Stimulated activated CD8-positive, alpha-beta memory T cell treated with anti-CD3 and anti-CD28 coated beads, Interleukin-7, amount 100 ng/mL, for 4 hours (primary cell): ENCODE measurements around the gene SOCS7.

Source experiments
- DNase-seq, 2 donors: peaks; one replicate each; pipeline ENCODE4 v3.0.0-alpha.2; 2020; ENCODE audit warnings: low read depth in 2 of 2

Gene SOCS7

GRCh38 chr17:38351412-38352222 lies at the start of gene SOCS7:
Gene SOCS7 (plus strand): TSS chr17:38351844. CDS start chr17:38352053, 209 bp downstream.
- DNase-seq = peak; percentile 81 to 90

- DNase-seq = no peak
Observed at GRCh38 chr17:38315497-38315896, 36.1 kb upstream of the SOCS7 start.

- no peak for DNase-seq
Observed at GRCh38 chr17:38317081-38317480, 34.6 kb upstream of the SOCS7 start.

GRCh38 chr17:38320482-38320881 lies 31.2 kb upstream of the SOCS7 start:
- DNase-seq = no peak

- DNase-seq = peak; percentile 50 to 55
Observed at GRCh38 chr17:38322156-38322779, 29.4 kb upstream of the SOCS7 start.

GRCh38 chr17:38322897-38323296 lies 28.7 kb upstream of the SOCS7 start:
- DNase-seq = no peak

- no peak for DNase-seq
Observed at GRCh38 chr17:38324141-38324697, 27.4 kb upstream of the SOCS7 start.

GRCh38 chr17:38324772-38325171 lies 26.9 kb upstream of the SOCS7 start:
- DNase-seq = no peak

GRCh38 chr17:38325221-38325851 lies 26.3 kb upstream of the SOCS7 start:
- no peak for DNase-seq

GRCh38 chr17:38326996-38327792 lies 24.4 kb upstream of the SOCS7 start:
- DNase-seq = no peak

GRCh38 chr17:38327936-38328335 lies 23.7 kb upstream of the SOCS7 start:
- DNase-seq = no peak

- DNase-seq = no peak
Observed at GRCh38 chr17:38328620-38329019, 23.0 kb upstream of the SOCS7 start.

- no peak for DNase-seq
Observed at GRCh38 chr17:38329284-38329683, 22.4 kb upstream of the SOCS7 start.

- no peak for DNase-seq
Observed at GRCh38 chr17:38329808-38330730, 21.6 kb upstream of the SOCS7 start.

- DNase-seq = no peak
Observed at GRCh38 chr17:38330941-38331411, 20.7 kb upstream of the SOCS7 start.

- DNase-seq = no peak
Observed at GRCh38 chr17:38332735-38333134, 18.9 kb upstream of the SOCS7 start.

- no peak for DNase-seq
Observed at GRCh38 chr17:38333635-38334295, 17.9 kb upstream of the SOCS7 start.

- DNase-seq = no peak
Observed at GRCh38 chr17:38334480-38335364, 16.9 kb upstream of the SOCS7 start.

- no peak for DNase-seq
Observed at GRCh38 chr17:38336838-38337237, 14.8 kb upstream of the SOCS7 start.
